NT2/D1 (cell line): ENCODE results near the gene ACADSB.

Source experiments
- SUZ12 ChIP-seq: IDR thresholded peaks from 2 replicates; pipeline ENCODE4 v1.6.1; 2011; ENCODE audit not compliant: insufficient read length, insufficient read depth; ENCODE audit errors: extremely low read depth
- ZNF274 ChIP-seq: IDR thresholded peaks from 2 replicates; pipeline ENCODE4 v1.6.1; 2011; ENCODE audit warnings: mild to moderate bottlenecking, low read depth, low read length

- TF ChIP-seq SUZ12 (no peak), ZNF274 (no peak)
Observed at GRCh38 chr10:123042708-123043408, 34.1 kb downstream of the ACADSB start.
